ENCODE results near the gene ACOT8. TPM values are rescaled to one million over a fixed set of nuclear protein-coding genes. Genes with fewer than 3 reads are reported as not detected.

The ACOT8 gene
- total RNA-seq, 4 donors from 2014 or later, result 27.2 to 49.8 (median 29.9) TPM

GRCh38 chr20:45861221-45862075 lies 4.3 kb upstream of the ACOT8 start:
- TF ChIP-seq CTCF (IDR thresholded peaks at IDR 0.05) (no peak), EP300 (IDR thresholded peaks at IDR 0.05) (no peak), POLR2AphosphoS5 (IDR thresholded peaks at IDR 0.05) (no peak), POLR2A (IDR thresholded peaks at IDR 0.05) (no peak)
- Histone ChIP-seq H3K9me3 (no peaks in the 10 kb centered on the region), H3K4me1 (peaks cover 0 to 17% (median 4%) of the 10 kb centered on the region in 3 donors), H3K4me3 (no peak overlapping the region), H3K27ac (no peak overlapping the region), H3K36me3 (no peaks in the 10 kb centered on the region), H3K27me3 (no peaks in the 10 kb centered on the region)
- 84 to 91% methylated on average over 5 to 7 of the region's 7 CpGs for WGBS, 2 donors (ENCODE audit: low coverage in 1 of 2)
- no peak for ATAC-seq

GRCh38 chr20:45860560-45861220 lies 3.5 kb upstream of the ACOT8 start:
- no peak for ATAC-seq
- H3K27ac ChIP-seq, result no peak overlapping the region
- H3K36me3 ChIP-seq, result no peaks in the 10 kb centered on the region
- no peaks in the 10 kb centered on the region for H3K9me3 ChIP-seq
- H3K4me3 ChIP-seq, result no peak overlapping the region
- 37 to 55% methylated on average over 3 to 7 of the region's 7 CpGs for WGBS, 2 donors (ENCODE audit: low coverage in 1 of 2)
- peaks cover 3 to 25% (median 12%) of the 10 kb centered on the region in 3 donors for H3K4me1 ChIP-seq
- no peaks in the 10 kb centered on the region for H3K27me3 ChIP-seq
- TF ChIP-seq CTCF (IDR thresholded peaks at IDR 0.05) (no peak), EP300 (IDR thresholded peaks at IDR 0.05) (no peak), POLR2A (IDR thresholded peaks at IDR 0.05) (no peak), POLR2AphosphoS5 (IDR thresholded peaks at IDR 0.05) (no peak)

- 92 to 93% methylated on average over 3 of the region's 5 CpGs for WGBS, 2 donors (ENCODE audit: low coverage in 1 of 2)
These were observed 2.7 kb upstream of the ACOT8 start for GRCh38 chr20:45859916-45860315.

GRCh38 chr20:45857882-45858216 lies 657 bp upstream of the ACOT8 start:
- TF ChIP-seq POLR2A (IDR thresholded peaks at IDR 0.05) (no peak), POLR2AphosphoS5 (IDR thresholded peaks at IDR 0.05) (no peak), EP300 (IDR thresholded peaks at IDR 0.05) (no peak), CTCF (IDR thresholded peaks at IDR 0.05) (no peak)
- Histone ChIP-seq H3K27ac (peak overlapping the region; percentile 37 to 92 (median 83)), H3K9me3 (no peaks in the 10 kb centered on the region), H3K36me3 (peaks cover 0 to 20% of the 10 kb centered on the region in 2 donors), H3K27me3 (no peaks in the 10 kb centered on the region), H3K4me1 (peaks cover 3 to 53% (median 21%) of the 10 kb centered on the region in 3 donors), H3K4me3 (peak overlapping the region; percentile 75 to 92)
- 13 to 33% methylated on average over 2 to 4 of the region's 13 CpGs for WGBS, 2 donors (ENCODE audit: low coverage in 1 of 2)
- ATAC-seq, result peak; percentile 2

More at GRCh38 chr20:45859916-45860315, 2.7 kb upstream of the ACOT8 start:
- ATAC-seq, result no peak
- H3K27ac ChIP-seq, result no peak overlapping the region
- H3K4me1 ChIP-seq, result peaks cover 3 to 32% (median 17%) of the 10 kb centered on the region in 3 donors
- TF ChIP-seq POLR2AphosphoS5 (IDR thresholded peaks at IDR 0.05) (no peak), EP300 (IDR thresholded peaks at IDR 0.05) (no peak), CTCF (IDR thresholded peaks at IDR 0.05) (no peak), POLR2A (IDR thresholded peaks at IDR 0.05) (no peak)
- H3K27me3 ChIP-seq, result no peaks in the 10 kb centered on the region
- no peaks in the 10 kb centered on the region for H3K9me3 ChIP-seq
- no peak overlapping the region for H3K4me3 ChIP-seq
- peaks cover 0 to 2% of the 10 kb centered on the region in 2 donors for H3K36me3 ChIP-seq
